HG03432 (cell line): ENCODE results near the gene DHRSX.
"Not testable (repeated sequence)": the region's sequence is repeated elsewhere in the genome, so short reads cannot be mapped to it uniquely, and the experiment has no call there.

ENCODE experiments used
- ATAC-seq: cut with Tn5 transposase; IDR thresholded peaks from one replicate; pipeline ENCODE4 v1.9.1; 2021; ENCODE audit warnings: mild to moderate bottlenecking, moderate library complexity; ENCODE audit not compliant: unreplicated experiment

DHRSX gene

GRCh38 chrX:2371026-2371711 lies 129.6 kb downstream of the DHRSX start:
- ATAC-seq: no peak

GRCh38 chrX:2370456-2370855 lies 130.3 kb downstream of the DHRSX start:
- no peak for ATAC-seq

DNA sequence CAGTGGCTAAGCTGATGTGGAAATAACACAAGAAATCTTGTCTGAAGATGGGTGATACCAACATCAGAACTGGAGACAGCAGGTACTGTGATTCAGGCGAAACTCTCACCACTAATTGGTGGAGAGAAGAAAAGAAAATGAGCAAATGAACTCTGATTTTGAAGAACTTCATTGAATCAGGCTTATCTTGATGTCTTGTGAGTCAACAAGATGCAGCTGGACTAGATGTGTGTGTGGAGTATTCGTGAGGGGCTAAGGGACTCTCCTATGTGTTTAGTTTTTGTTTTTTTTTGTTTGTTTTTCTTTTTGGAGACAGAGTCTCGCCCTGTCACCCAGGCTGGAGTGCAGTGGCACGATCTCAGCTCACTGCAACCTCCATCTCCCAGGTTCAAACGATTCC lies 131.6 kb downstream of the DHRSX start:
- no peak for ATAC-seq

DNA sequence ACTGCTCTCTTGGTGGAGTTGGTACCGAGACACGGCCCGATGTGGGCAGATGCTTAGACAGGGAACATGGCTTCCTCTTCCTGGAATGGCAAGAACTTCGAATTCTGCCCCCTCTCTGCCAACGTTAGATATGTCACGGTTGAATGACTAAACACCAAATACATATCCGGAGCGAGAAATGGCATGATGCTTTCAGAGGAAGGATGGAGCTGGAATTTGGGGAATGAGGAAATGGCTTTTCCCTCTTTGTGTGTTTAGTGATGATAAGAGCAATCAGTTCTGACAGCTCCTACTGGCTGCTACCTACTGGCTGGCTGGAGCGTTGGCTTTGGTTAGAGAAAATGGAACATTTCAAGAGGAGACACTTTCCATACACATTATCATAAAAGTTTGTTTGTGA lies 140.0 kb downstream of the DHRSX start:
- no peak for ATAC-seq

DNA sequence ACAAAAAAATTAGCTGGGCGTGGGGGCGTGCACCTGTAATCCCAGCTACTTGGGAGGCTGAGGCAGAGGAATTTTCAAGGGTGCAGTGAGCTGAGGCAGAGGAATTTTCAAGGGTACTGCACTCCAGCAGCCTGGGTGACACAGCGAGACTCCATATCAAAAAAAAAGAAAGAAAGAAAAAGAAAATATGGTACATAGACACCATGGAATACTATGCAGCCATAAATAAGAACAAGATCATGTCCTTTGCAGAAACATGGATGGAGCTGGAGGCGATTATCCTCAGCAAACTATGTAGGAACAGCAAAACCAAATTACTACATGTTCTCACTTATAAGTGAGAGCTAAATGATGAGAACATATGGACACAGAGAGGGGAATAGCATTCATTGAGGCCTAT lies 141.3 kb downstream of the DHRSX start:
- not testable (repeated sequence) for ATAC-seq

- no peak for ATAC-seq
Observed at GRCh38 chrX:2351999-2352995, 148.5 kb downstream of the DHRSX start.

DNA sequence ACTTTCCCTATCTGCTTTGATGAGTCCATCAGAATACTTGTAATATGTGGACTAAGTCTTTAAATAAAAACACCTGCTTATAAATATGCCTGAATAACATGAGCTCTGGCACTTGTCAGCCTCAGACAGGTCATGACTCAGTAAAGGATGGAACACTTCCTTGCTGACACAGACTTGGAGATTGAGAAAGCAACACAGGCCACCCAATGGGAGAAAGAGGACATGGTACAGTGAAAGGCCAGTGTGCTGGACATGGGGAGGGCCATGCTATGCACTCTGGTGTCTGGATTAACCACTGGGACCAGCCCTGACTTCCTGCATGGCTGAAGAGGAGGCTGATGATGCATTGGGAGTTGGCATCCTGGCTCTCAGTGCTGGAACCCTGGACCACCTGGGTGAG lies 149.5 kb downstream of the DHRSX start:
- ATAC-seq: no peak

- ATAC-seq: not testable (repeated sequence)
Observed at GRCh38 chrX:2350703-2351102, 150.1 kb downstream of the DHRSX start.

GRCh38 chrX:2350036-2350435 lies 150.7 kb downstream of the DHRSX start:
- ATAC-seq: not testable (repeated sequence)

DNA sequence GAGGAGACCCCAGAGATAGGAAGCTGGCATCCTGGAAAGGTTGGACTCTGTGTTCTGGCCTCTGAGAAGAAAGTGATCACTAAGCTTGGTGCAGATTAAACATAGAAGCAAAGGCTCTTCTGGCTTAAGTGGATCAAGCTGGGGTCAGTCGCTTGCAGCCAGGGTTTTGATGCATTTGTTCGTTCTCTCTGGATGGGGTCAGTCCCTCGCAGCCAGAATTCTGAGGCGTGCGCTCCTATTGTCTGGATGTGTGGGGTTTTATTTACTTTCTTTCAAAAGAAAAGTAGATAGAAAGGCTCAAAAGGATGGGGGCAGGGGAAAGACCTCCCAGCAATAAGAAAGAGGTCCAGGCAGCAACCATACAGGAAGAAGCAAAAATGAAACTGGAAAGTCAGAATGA lies 152.6 kb downstream of the DHRSX start:
- no peak for ATAC-seq

GRCh38 chrX:2346158-2346557 lies 154.6 kb downstream of the DHRSX start:
- ATAC-seq: no peak

GRCh38 chrX:2345562-2345961 lies 155.2 kb downstream of the DHRSX start:
- no peak for ATAC-seq

DNA sequence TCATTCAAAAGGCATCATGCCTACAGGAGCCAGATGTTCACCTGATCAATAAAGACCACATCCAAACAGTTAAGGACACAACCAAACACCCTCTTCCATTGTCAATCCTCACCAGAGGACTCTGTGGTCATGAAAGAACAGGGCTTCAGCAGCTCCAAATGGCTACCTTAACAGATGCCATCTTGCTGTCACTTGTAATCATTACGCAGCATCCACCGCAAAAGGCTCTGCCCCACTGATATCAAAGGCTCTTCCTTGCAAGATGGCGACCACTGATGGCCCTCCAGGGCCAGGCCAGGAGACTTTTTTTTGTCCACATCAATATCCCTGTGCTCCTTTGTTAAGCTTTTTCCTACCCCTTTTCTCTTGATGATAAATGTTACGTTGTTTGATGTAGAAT lies 157.4 kb downstream of the DHRSX start:
- ATAC-seq: no peak

GRCh38 chrX:2342874-2343273 lies 157.9 kb downstream of the DHRSX start:
- no peak for ATAC-seq

DNA sequence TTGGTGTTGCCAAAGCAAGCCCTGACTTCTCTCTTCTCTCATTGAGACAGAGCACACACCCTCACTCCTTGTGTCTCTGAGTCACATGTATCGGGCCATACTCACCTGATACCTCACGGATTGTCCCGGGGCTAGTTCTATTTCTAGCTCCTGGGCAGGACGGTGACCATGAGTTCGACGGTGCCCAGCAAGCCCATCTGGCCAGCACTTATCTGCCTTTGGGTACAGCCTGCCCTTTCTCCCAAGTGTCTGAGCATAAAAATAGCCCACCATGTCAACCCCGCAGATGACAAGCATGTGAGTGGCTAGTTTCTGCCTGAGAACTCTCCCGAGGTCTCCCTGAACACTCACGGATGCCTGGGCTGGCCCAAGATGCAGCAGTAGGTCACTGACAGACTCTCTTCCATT lies 158.5 kb downstream of the DHRSX start:
- ATAC-seq: no peak

- no peak for ATAC-seq
Observed at GRCh38 chrX:2340991-2341390, 159.8 kb downstream of the DHRSX start.

DNA sequence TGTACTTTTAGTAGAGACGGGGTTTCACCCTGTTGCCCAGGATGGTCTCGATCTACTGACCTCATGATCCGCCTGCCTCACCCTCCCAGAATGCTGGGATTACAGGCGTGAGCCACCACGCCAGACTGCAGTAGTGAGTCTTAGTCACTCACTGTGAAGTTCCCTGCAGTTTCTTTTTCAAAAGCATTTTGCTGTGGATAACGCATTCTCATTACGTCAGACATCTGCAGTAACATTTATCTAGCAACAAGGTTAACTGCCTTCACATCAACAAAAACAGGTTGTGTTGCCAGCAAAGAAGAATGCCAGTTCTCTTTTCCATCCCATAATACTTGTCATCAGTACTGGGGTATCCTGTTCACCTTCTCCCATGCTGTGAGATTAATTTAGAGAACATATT lies 164.6 kb downstream of the DHRSX start:
- no peak for ATAC-seq

DNA sequence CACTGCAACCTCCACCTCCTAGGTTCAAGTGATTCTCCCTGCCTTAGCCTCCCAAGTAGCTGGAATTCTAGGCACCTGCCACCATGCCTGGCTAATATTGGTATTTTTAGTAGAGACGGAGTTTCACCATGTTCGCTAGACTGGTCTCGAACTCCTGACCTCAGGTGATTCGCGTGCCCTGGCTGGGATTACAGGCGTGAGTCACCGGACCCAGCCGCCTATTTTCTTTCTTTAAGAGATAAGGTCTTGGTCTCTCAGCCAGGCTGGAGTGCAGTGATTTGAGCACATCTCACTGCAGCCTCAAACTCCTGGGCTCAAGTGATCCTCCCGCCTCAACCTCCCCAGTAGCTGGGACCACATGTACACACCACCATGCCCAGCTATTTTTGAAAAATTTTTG lies 166.5 kb downstream of the DHRSX start:
- no peak for ATAC-seq

GRCh38 chrX:2332252-2332651 lies 168.5 kb downstream of the DHRSX start:
- ATAC-seq: no peak

- no peak for ATAC-seq
Observed at GRCh38 chrX:2330910-2331309, 169.9 kb downstream of the DHRSX start.

- no peak for ATAC-seq
Observed at GRCh38 chrX:2330487-2330886, 170.3 kb downstream of the DHRSX start.

DNA sequence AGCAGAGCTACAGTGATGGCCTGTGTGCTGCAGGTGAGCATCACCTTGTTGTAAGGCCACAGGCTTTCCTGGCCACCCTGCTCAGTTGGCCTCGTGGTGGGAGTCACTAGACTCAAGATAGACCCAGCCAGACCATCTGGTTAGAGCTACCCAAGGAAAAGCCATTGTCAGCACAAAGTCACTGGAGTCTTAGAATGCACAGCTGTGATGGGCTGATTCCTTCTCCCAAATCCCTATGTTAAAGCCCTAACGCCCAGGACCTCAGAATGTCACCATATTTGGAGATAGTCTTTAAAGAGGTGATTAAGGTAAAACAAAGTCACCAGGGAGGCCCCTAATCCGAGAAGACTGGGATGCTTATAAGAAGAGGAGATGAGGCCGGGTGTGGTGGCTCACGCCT lies 173.4 kb downstream of the DHRSX start:
- ATAC-seq: no peak
